D721Med (cell line): ENCODE measurements around the gene REX1BD.
"Not testable (repeated sequence)": the region's sequence is repeated elsewhere in the genome, so short reads cannot be mapped to it uniquely, and the experiment has no call there.

Experiments
- DNase-seq: peaks from one replicate; pipeline ENCODE4 v3.0.0; 2011; ENCODE audit warnings: low spot score; ENCODE audit not compliant: insufficient read length
- FAIRE-seq: peaks from 2 replicates; lab custom pipeline; 2011; peaks lifted over from hg19 to GRCh38; lab: Jason Lieb, UNC
- TF ChIP-seq, protein P1 (sequence below): IDR thresholded peaks from 2 replicates; pipeline ENCODE4 v1.5.1; 2012; ENCODE audit warnings: mild to moderate bottlenecking, control low read depth; ENCODE audit not compliant: insufficient read depth; ENCODE audit errors: missing control alignments

REX1BD gene

DNA sequence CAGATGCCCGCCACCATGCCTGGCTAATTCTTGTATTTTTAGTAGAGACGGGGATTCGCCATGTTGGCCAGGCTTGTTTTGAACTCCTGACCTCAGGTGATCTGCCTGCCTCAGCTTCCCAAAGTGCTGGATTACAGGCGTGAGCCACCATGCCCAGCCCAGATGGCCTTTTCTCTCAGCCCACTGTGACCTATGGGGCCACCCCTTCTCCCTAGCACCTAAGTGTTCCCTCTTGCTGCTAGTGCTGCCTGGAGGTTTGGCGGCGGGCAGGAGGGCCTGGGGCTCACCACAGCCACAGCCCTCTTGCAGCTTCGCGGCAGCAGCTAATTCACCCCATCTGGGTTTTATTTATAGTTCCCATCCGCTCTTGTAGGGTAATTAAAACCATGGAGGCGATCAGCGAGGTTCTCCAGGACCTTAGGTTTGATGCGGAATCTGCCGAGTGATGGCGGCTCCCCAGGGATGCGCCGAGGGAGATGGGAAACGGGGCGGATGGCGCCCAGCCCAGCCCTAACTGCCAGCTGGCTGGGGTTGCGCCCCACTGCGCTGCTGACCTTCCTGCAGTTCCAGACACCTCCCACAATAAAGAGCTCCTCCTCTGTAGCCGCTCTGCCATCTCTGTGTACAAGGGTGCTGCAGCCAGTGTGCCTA, 3.3 kb downstream of the REX1BD start:
- TF ChIP-seq, protein P1, sequence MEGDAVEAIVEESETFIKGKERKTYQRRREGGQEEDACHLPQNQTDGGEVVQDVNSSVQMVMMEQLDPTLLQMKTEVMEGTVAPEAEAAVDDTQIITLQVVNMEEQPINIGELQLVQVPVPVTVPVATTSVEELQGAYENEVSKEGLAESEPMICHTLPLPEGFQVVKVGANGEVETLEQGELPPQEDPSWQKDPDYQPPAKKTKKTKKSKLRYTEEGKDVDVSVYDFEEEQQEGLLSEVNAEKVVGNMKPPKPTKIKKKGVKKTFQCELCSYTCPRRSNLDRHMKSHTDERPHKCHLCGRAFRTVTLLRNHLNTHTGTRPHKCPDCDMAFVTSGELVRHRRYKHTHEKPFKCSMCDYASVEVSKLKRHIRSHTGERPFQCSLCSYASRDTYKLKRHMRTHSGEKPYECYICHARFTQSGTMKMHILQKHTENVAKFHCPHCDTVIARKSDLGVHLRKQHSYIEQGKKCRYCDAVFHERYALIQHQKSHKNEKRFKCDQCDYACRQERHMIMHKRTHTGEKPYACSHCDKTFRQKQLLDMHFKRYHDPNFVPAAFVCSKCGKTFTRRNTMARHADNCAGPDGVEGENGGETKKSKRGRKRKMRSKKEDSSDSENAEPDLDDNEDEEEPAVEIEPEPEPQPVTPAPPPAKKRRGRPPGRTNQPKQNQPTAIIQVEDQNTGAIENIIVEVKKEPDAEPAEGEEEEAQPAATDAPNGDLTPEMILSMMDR = no peak
- DNase-seq = no peak
- no peak for FAIRE-seq

DNA sequence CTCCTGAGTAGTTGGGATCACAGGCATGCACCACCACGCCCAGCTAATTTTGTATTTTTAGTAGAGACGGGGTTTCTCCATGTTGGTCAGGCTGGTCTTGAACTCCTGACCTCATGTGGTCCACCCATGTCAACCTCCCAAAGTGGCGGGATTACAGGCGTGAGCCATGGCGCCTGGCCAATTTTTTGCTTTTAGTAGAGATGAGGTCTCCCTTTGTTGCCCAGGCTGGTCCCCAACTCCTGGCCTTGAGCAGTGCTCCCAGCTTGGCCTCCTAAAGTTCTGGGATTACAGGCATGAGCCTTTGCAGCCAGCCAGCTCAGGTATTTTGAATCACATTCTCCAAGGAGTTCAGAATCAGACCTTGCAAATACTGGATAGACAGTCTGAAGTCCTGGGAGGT, 4.1 kb downstream of the REX1BD start:
- not testable (repeated sequence) for DNase-seq, FAIRE-seq

- DNase-seq = no peak
- no peak for FAIRE-seq
- TF ChIP-seq, protein P1 = no peak
Observed at GRCh38 chr19:18593367-18594095, 4.9 kb downstream of the REX1BD start.

- DNase-seq (no peak), FAIRE-seq (no peak)
- TF ChIP-seq, protein P1 = peak; percentile 59
Observed at GRCh38 chr19:18594096-18594823, 5.7 kb downstream of the REX1BD start.

DNA sequence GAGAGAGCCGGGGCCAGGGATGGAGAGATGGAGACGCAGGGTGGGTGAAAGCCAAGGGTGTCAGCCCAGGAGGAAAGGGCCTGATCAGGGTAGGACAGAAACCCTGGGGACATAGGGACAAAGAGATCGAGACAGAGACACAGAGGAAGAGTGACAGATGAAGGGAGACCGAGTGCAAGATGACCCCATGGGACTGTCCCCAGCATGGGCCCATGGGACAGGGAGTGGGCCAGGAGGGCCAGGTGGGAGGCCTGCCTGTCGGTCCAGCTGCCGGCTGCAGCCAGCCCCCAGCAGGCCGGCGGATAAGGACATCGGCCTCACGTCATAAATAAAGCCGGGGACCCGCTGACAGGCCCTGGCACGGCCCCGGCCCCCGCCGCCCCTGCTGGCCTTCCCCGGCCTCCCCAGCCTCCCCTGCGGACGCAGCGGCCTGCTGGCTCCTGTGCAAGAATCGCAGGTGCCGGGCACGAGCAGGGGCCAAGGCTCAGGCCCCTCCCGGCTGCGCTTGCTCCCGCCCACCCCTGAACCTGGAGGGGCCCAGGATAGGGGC, 6.3 kb downstream of the REX1BD start:
- DNase-seq (no peak), FAIRE-seq (no peak)
- TF ChIP-seq, protein P1 = no peak

DNA sequence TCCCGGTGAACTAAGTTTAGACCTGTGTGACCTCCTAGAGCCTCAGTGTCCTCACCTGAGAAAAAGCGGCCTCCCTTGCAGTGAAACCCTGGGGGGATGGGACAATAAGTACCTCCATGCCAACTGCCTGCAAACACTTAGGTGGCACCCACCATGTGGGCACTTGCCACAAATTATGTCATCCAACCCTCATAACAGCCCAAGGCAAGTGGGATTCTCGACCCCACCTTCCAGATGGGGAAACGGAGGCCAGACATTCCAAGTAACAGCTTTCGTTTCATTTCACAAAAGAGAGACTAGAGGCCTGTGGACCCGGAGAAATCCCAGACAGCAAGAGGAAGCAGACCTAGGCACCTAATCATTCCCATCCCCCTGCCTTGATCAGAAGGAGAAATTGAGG, 6.9 kb downstream of the REX1BD start:
- FAIRE-seq = no peak
- TF ChIP-seq, protein P1 = no peak
- DNase-seq = no peak

GRCh38 chr19:18596752-18597157, 8.2 kb downstream of the REX1BD start:
- DNase-seq = no peak
- FAIRE-seq = no peak
- TF ChIP-seq, protein P1 = no peak
